DMS79 treated with DMSO at 0.1 percent for 48 hours (cell line): ENCODE data around the gene PSAT1.

Experiments used
- DNase-seq: peaks from one replicate; lab custom pipeline; 2025; lab: John Stamatoyannopoulos, UW

PSAT1 gene

GRCh38 chr9:78292716-78293497, 4.0 kb upstream of the PSAT1 start:
- DNase-seq = peak; percentile 1

- no peak for DNase-seq
These were observed 2.4 kb upstream of the PSAT1 start for GRCh38 chr9:78294290-78295176.

GRCh38 chr9:78295177-78295575, 1.7 kb upstream of the PSAT1 start:
- no peak for DNase-seq

GRCh38 chr9:78295731-78296130, 1.2 kb upstream of the PSAT1 start:
- peak; percentile 1 for DNase-seq

- peak; percentile 7 for DNase-seq
These were observed 578 bp upstream of the PSAT1 start for GRCh38 chr9:78296201-78296892.

GRCh38 chr9:78297672-78297961, 692 bp downstream of the PSAT1 start:
- no peak for DNase-seq

- no peak for DNase-seq
These were observed 1.3 kb downstream of the PSAT1 start for GRCh38 chr9:78298046-78298765.

- DNase-seq = no peak
These were observed 3.3 kb downstream of the PSAT1 start for GRCh38 chr9:78300209-78300608.

GRCh38 chr9:78301466-78301865, 4.5 kb downstream of the PSAT1 start:
- DNase-seq = no peak

GRCh38 chr9:78303377-78304062, 6.6 kb downstream of the PSAT1 start:
- DNase-seq = no peak

- no peak for DNase-seq
These were observed 7.4 kb downstream of the PSAT1 start for GRCh38 chr9:78304357-78304756.

- no peak for DNase-seq
These were observed 9.5 kb downstream of the PSAT1 start for GRCh38 chr9:78306222-78307076.

GRCh38 chr9:78307360-78307759, 10.4 kb downstream of the PSAT1 start:
- DNase-seq = no peak

- no peak for DNase-seq
These were observed 12.1 kb downstream of the PSAT1 start for GRCh38 chr9:78309066-78309465.

- DNase-seq = no peak
These were observed 14.2 kb downstream of the PSAT1 start for GRCh38 chr9:78311075-78311474.

GRCh38 chr9:78311886-78312524, 15.1 kb downstream of the PSAT1 start:
- no peak for DNase-seq

GRCh38 chr9:78314550-78314949, 17.6 kb downstream of the PSAT1 start:
- no peak for DNase-seq

- no peak for DNase-seq
These were observed 18.3 kb downstream of the PSAT1 start for GRCh38 chr9:78314953-78315870.
